ENCODE results near the gene CXCL14. TPM values are rescaled to one million over a fixed set of nuclear protein-coding genes. Genes with fewer than 3 reads are reported as not detected.
A peak's percentile ranks its signal among the peaks of the same experiment; 100 is the strongest.

The CXCL14 gene
- total and polyA plus RNA-seq, 2 experiments from 2014 or later = 1.7 TPM; not detected in 1

- Histone ChIP-seq H3K79me2 (replicated peaks; ENCODE audit: insufficient read depth) (no peaks in the 10 kb centered on the region), H3K4me1 (ENCODE audit: insufficient read depth) (peaks cover 19% of the 10 kb centered on the region), H3F3A (replicated peaks; ENCODE audit: low read depth) (peaks cover 11% of the 10 kb centered on the region; the same call in 1 of the 2 replicates), H3K36me3 (ENCODE audit: insufficient read depth) (no peaks in the 10 kb centered on the region; the same call in 1 of the 2 replicates), H3K9me2 (ENCODE audit: insufficient read depth) (no peaks in the 10 kb centered on the region), H3K4me2 (no peak overlapping the region), H3K27ac (ENCODE audit: low read depth) (no peak overlapping the region), H4K20me1 (replicated peaks; ENCODE audit: insufficient read depth) (peaks cover 48% of the 10 kb centered on the region), H3K4me3 (no peak overlapping the region), H2AFZ (no peak overlapping the region), H3K27me3 (ENCODE audit: insufficient read depth) (peaks cover 100% of the 10 kb centered on the region)
- Mint-ChIP-seq H3K27me3 (ENCODE audit: insufficient read depth, low read depth, poor library complexity) (peaks cover 100% of the 10 kb centered on the region), H3K36me3 (ENCODE audit: low read depth) (no peaks in the 10 kb centered on the region; the same call in 2 of the 3 replicates), H3K27ac (no peak overlapping the region), H3K4me3 (no peak overlapping the region), H3K4me1 (peaks cover 16% of the 10 kb centered on the region), H3K9me3 (peaks cover 17% of the 10 kb centered on the region)
- no peak for DNase-seq (ENCODE audit: low spot score)
- TF ChIP-seq CREB1 (CRISPR knock-in tag; IDR thresholded peaks at IDR 0.05; ENCODE audit: low read depth) = no peak
- no peak for ATAC-seq
These were observed 41.5 kb downstream of the CXCL14 start for GRCh38 chr5:135537271-135537670.

GRCh38 chr5:135535820-135536801, 42.7 kb downstream of the CXCL14 start, which contains the start of gene NEUROG1:
NEUROG1 (minus strand) TSS chr5:135535964; CDS start chr5:135535690, 274 bp downstream.
- Histone ChIP-seq H2AFZ (peak within 1 kb of the TSS; percentile 88), H3K36me3 (ENCODE audit: insufficient read depth) (no peaks in the 10 kb centered on the region; the same call in 1 of the 2 replicates), H3K4me2 (peak within 1 kb of the TSS; percentile 75), H3K4me1 (ENCODE audit: insufficient read depth) (peaks cover 15% of the 10 kb centered on the region), H3K4me3 (peak within 1 kb of the TSS; percentile 49), H3K79me2 (replicated peaks; ENCODE audit: insufficient read depth) (no peaks in the 10 kb centered on the region), H3K9me2 (ENCODE audit: insufficient read depth) (no peaks in the 10 kb centered on the region), H3K27me3 (ENCODE audit: insufficient read depth) (peaks cover 100% of the 10 kb centered on the region), H3F3A (replicated peaks; ENCODE audit: low read depth) (peaks cover 11% of the 10 kb centered on the region; the same call in 1 of the 2 replicates), H3K27ac (ENCODE audit: low read depth) (no peak within 1 kb of the TSS), H4K20me1 (replicated peaks; ENCODE audit: insufficient read depth) (peaks cover 38% of the 10 kb centered on the region)
- TF ChIP-seq REST (IDR thresholded peaks at IDR 0.05; ENCODE audit: unreplicated experiment) = no peak
- peak; percentile 83 for TF ChIP-seq EZH2 (IDR thresholded peaks at IDR 0.05; ENCODE audit: low read depth, unreplicated experiment)
- peak; percentile 35; the same call in 1 of the 2 replicates for TF ChIP-seq CREB1 (CRISPR knock-in tag; IDR thresholded peaks at IDR 0.05; ENCODE audit: low read depth)
- Mint-ChIP-seq H3K4me3 (peak within 1 kb of the TSS; percentile 54), H3K4me1 (peaks cover 16% of the 10 kb centered on the region), H3K27ac (no peak within 1 kb of the TSS), H3K36me3 (ENCODE audit: low read depth) (no peaks in the 10 kb centered on the region; the same call in 2 of the 3 replicates), H3K27me3 (ENCODE audit: insufficient read depth, low read depth, poor library complexity) (peaks cover 100% of the 10 kb centered on the region), H3K9me3 (peaks cover 17% of the 10 kb centered on the region)
- peak; percentile 78 for ATAC-seq
- peak; percentile 91 for DNase-seq (ENCODE audit: low spot score)
